ENCODE data around the gene BTRC.

- TF ChIP-seq POLR2A (IDR thresholded peaks at IDR 0.05; ENCODE audit: low read length) (no peak), GATA1 (IDR thresholded peaks at IDR 0.05; ENCODE audit: low read depth, low read length) (no peak)
Observed at GRCh38 chr10:101571271-101571925, 217.4 kb downstream of the BTRC start.
